Kidney capillary endothelial cell (primary cell): Measurements from ENCODE around the gene HS1BP3.

ENCODE experiments used
- DNase-seq: peaks from one replicate; pipeline ENCODE4 v3.0.0-alpha.2; 2018; ENCODE audit warnings: low spot score

HS1BP3 gene

GRCh38 chr2:20663196-20664070 is 12.5 kb upstream of the HS1BP3 start:
- no peak for DNase-seq

DNA sequence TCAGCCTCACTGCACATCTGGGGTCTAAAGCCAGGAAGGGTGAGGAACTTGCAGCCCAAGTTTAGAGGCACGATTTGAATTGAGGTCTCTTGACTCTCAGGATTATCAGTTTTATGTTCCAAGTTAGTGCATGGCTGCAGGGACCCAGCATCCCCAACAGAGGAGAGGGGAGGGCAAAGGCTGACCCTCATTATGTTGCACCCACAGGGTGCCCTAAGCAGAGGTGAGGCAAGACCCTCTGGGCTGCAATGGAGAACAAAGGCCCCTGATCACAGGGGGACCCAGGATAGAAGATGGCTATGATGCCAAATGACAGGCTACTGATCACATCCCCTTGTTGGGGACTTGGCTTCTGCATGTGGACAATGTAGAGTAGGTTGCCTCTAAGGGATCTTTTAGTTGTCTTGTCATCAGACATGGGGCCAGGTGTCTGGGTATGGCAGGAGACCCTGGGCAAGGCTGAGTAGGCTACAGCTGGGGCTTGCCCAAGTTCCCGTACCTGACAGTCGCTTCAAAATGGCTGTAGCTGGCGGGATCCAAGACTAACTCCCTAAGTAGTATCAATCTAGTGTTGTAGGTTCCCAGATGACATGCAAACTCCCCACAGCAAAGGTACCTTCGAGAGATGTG is 11.5 kb upstream of the HS1BP3 start:
- DNase-seq = no peak

- DNase-seq = peak; percentile 70
These were observed 10.8 kb upstream of the HS1BP3 start for GRCh38 chr2:20661421-20662307.

DNA sequence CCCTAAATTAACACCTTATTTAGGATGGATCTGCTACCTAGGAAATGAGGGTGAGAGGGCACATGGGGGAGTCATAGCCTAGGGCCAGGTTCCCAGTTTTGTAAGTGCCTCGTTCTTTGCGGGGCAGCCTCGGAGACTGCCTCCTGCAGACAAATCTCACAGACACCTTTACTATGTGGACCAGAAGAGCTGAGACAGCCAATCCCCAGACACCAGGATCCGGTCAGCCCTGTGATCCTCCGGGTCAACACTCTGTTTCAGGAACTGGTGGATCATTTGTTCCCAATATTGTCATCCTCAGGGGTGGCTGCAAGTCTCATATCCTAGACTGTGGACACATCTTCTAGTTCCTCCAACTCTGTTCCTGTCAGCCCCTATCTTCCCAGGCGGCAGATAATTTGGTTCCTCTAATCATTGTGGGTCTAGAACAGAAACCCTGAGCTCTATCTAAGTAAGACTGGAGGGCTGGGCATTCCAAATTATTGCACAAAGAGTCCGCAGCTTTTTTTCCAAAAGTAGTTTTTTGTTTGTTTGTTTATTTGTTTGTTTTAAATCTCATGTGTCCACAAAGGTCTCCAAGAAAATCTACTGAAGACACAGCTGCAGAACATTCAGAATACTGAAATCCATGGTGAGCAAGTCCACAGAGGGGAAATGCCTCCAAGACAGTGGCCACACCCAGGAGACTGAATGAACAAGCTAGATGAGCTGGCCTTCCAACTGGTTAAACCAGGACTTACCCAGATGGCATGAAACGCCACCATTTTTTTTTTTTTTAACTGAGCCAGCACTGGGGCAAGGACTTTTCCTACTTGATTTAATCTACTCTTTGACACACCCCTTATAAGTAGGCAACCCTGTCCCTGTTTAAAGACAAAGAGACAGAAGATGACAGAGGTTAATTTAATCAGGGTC is 9.9 kb upstream of the HS1BP3 start:
- DNase-seq = no peak

- no peak for DNase-seq
These were observed 6.8 kb upstream of the HS1BP3 start for GRCh38 chr2:20657522-20658235.

DNA sequence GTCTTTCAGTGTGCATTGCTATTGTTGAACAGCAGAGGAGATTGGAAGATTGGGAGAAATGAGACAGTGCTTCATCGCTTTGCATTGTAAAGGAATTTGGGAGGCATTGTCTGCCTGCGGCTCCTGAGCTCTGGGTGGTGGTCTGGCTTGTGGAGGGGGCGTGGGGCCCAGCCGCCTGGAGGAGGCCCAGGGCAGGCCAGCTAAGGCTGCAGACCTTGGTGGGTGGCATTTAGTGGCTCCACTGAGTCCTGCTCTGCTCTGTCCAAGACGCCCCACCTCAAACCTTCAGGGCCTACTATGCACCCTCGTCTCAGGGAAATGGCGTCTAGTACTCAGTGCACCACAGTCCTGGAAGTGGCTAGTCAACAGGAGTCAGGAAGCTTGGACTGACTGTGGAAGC is 5.7 kb upstream of the HS1BP3 start:
- no peak for DNase-seq

DNA sequence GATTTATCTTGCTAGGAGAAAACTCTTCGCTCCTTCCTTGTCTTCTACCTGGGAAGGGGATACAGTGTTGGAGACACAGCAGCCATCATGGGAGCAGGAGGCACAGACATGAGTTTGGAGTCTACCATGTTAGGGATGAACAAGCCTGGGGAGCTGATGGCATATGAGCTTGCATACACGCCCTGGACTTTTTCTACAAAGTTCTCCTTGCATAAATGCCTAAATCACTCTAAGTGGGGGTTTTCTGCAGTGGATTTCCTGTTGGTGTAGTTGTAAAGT is 3.6 kb upstream of the HS1BP3 start:
- no peak for DNase-seq

- no peak for DNase-seq
These were observed 3.0 kb upstream of the HS1BP3 start for GRCh38 chr2:20653695-20654534.

- no peak for DNase-seq
These were observed 2.0 kb upstream of the HS1BP3 start for GRCh38 chr2:20652673-20653575.

DNA sequence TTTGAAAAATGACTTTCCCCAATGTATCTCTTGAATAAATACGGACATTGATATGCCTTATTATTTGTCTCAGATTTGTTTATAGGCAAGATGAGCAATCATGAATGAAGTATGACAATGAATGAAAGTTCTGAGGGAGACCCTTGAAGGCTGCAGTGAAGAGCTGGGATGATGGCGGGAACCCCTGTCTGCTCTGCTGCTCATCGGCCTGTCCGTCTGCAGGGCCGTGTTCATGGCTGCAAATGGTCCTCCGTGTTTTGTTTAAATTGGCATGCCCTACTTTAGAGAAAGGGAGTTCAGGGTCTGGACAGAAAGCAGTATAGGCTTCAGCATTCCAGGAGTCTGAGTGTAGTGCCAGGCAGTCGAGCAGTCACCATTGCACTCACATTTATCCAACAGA is 1.2 kb upstream of the HS1BP3 start:
- DNase-seq = no peak

DNA sequence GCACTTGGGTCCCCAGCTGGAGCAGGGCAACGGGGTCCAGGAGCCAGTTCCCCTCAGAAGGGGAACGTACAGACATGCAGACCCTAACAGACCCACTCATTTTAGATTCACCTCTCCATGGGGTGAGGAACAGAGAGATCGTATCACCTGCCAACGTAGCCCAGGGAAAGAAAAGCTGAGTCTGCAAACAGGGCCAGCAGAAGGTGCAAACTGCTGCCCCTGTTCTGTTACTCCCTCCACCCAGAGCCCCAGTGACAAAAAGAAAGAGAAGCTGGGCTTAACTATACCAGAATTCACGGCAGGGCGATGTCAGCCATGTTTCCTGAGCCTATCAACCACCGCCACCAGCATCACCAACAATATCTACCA is 817 bp upstream of the HS1BP3 start:
- DNase-seq = no peak

DNA sequence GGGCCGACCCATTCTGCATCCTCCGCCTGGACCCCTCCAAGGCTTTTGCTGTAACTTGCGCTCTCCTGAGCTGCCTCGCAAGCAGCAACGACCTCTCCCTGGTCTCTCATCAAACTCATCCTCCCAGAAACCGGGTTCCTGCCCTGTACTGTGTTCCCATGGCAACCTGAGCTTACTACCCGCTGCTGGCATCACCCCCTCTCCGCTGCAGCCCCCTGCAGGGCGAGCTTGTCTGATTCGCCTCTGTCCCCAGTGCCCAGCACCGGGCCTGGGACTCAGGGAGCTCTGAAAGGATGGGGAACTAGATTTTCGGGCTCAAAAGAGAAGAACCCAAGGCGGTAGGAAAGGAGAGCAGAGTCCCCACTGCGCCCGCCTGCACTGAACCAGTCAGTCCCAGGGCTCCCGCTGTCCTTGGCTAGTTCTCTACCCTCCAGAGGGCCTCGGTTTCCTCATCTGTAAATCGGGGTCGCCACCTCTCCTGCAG is 463 bp downstream of the HS1BP3 start:
- DNase-seq = no peak

DNA sequence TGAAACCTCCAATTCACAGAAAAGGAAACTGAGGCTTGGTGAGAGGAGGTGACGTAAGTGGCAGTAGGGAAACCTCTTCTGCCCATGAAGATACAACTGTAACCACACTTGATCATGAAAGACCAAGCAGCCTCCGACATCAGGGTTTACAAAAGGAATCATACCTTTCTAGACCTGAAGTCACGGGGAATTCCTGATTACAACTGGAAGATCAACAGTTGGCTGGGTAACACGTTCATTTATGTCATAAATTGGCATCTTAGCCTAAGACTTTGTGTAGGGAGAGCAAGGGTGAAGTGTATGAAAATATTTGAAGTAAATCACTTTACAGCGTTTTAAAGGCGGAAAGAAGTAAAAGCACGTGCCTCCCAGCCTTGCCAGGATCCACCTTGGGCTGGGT is 922 bp downstream of the HS1BP3 start:
- no peak for DNase-seq

DNA sequence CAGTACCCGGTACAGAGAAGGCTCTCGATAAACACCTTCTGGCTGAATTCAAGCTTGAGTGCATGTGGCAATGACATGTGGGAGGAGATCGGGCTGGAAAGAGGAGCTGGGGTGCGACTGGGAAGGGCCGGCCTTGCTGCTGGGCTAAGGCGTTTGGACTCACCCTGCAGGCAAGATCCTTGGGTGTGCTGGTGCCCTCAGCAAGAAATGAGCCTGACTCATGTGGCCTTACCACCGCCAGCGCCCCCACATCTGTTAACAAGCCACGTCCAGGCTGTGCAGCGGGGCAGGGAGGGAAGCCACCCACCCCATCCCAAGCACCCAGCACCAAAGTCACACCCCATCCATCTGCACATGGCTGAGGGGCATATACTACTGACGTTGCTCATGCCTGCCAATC is 1.3 kb downstream of the HS1BP3 start:
- no peak for DNase-seq

- DNase-seq = no peak
These were observed 2.1 kb downstream of the HS1BP3 start for GRCh38 chr2:20648831-20649230.

- no peak for DNase-seq
These were observed 2.7 kb downstream of the HS1BP3 start for GRCh38 chr2:20648206-20648605.

GRCh38 chr2:20647738-20648137 is 3.2 kb downstream of the HS1BP3 start:
- no peak for DNase-seq

DNA sequence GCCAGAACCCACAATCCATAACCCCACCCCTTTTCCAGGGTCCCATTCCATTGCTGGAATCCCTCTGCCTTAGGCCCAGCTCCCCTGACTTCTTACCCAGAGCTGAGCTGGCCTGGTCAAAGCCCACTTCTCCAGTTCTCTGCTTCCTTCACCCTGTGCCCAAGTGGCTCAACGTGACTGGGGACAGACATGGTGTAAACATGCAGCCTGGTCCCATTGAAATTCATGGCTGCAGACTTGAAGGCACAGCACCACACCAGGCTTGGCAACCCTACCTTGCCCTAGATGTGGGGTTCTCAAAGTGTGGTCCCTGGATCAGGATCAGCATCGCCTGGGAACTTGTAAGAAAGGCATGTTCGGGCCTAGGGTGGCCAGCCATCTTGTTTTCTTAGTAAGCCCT is 3.7 kb downstream of the HS1BP3 start:
- DNase-seq = no peak

DNA sequence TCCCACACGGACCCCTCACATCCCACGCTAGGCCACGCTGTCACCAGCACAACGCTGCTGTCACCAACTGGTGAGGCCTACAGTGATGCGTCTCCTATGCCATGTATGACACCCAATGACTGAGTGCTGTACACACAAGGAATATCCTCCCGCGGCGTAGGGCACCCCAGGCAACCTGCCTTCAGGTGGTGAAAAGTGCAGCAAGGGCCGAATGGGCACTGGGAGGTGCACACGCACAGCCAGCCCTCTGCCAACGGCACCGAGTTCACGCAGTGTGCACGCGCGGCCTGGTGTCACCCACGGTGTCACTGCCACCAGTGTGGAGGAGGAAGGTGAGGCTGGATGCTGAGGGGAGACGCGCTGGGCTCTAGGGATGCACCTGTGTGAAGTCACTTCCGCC is 4.5 kb downstream of the HS1BP3 start:
- DNase-seq = no peak
